Measurements from ENCODE around the gene APOA4. TPM values are rescaled to one million over a fixed set of nuclear protein-coding genes. Genes with fewer than 3 reads are reported as not detected.

APOA4 gene
- polyA plus RNA-seq, 1 of the 3 experiments (the other 2 are of a cell fraction): not detected

GRCh38 chr11:116787786-116788486 is 35.2 kb downstream of the APOA4 start, which contains the start of gene ZPR1:
Gene ZPR1 (minus strand): TSS chr11:116788023. CDS start chr11:116787990, 33 bp downstream.
- Histone ChIP-seq H3F3A (replicated peaks; ENCODE audit: insufficient read depth) (peaks cover 4% of the 10 kb centered on the region), H3K79me2 (ENCODE audit: insufficient read depth) (peaks cover 27% of the 10 kb centered on the region), H3K4me2 (peak within 1 kb of the TSS; percentile 88), H3K36me3 (replicated peaks in 1 of 2; ENCODE audit: control insufficient read depth in 1 of 2, insufficient read depth in 2 of 2, low read length in 1 of 2) (peaks cover 33 to 38% of the 10 kb centered on the region in 2 experiments), H3K27ac (ENCODE audit: low read depth in 2 of 2, low read length in 1 of 2) (peak within 1 kb of the TSS; percentile 58 to 70), H3K4me3 (ENCODE audit: low read depth in 2 of 2, low read length in 1 of 2) (peak within 1 kb of the TSS; percentile 75 to 93), H2AFZ (ENCODE audit: low read depth) (peak within 1 kb of the TSS; percentile 98), H3K27me3 (ENCODE audit: insufficient read depth) (no peaks in the 10 kb centered on the region), H3K9me3 (no peaks in the 10 kb centered on the region), H4K20me1 (ENCODE audit: insufficient read depth) (no peaks in the 10 kb centered on the region), H3K9ac (peak within 1 kb of the TSS; percentile 90), H3K9me2 (no peaks in the 10 kb centered on the region), H3K4me1 (ENCODE audit: control insufficient read depth in 1 of 2, insufficient read depth in 2 of 2, low read depth in 1 of 2, low read length in 1 of 2) (peaks cover 5 to 20% of the 10 kb centered on the region in 2 experiments; a peak in 3 of 4 replicates)
- TF ChIP-seq TEAD4 (IDR thresholded peaks at IDR 0.05; ENCODE audit: borderline replicate concordance, insufficient read depth): no peak
- TF ChIP-seq POLR2AphosphoS5 (IDR thresholded peaks at IDR 0.05; ENCODE audit: low read depth, low read length): peak; percentile 98
- TF ChIP-seq ZBTB33 (IDR thresholded peaks at IDR 0.05; ENCODE audit: borderline replicate concordance, low read depth): no peak
- TF ChIP-seq FOSL2 (IDR thresholded peaks at IDR 0.05; ENCODE audit: borderline replicate concordance, low read depth): no peak
- TF ChIP-seq MAX (IDR thresholded peaks at IDR 0.05; ENCODE audit: low read depth): peak; percentile 83
- no peak for TF ChIP-seq RCOR1 (IDR thresholded peaks at IDR 0.05; ENCODE audit: low read length)
- no peak for TF ChIP-seq RXRA (IDR thresholded peaks at IDR 0.05; ENCODE audit: borderline replicate concordance, low read depth)
- peak; percentile 86 for TF ChIP-seq TAF1 (IDR thresholded peaks at IDR 0.05; ENCODE audit: borderline replicate concordance, low read depth, low read length)
- peak; percentile 94 for TF ChIP-seq MXI1 (IDR thresholded peaks at IDR 0.05; ENCODE audit: low read depth, low read length)
- no peak for TF ChIP-seq USF2 (IDR thresholded peaks at IDR 0.05; ENCODE audit: borderline replicate concordance, low read depth, low read length)
- no peak for TF ChIP-seq FOXJ3 (CRISPR knock-in tag; IDR thresholded peaks at IDR 0.05)
- TF ChIP-seq GABPA (IDR thresholded peaks at IDR 0.05; ENCODE audit: low read depth): peak; percentile 83
- peak; percentile 7; the same call in 1 of the 2 replicates for TF ChIP-seq REST (IDR thresholded peaks at IDR 0.05; ENCODE audit: low read depth, low read length)
- TF ChIP-seq ELF1 (IDR thresholded peaks at IDR 0.05): peak; percentile 93
- TF ChIP-seq CHD2 (IDR thresholded peaks at IDR 0.05; ENCODE audit: low read length, partially characterized antibody): no peak
- TF ChIP-seq YY1 (IDR thresholded peaks at IDR 0.05; ENCODE audit: low read depth): peak; percentile 86
- TF ChIP-seq NRF1 (IDR thresholded peaks at IDR 0.05; ENCODE audit: low read depth, low read length): no peak
- no peak for TF ChIP-seq CTCF (IDR thresholded peaks at IDR 0.05)
- peak; percentile 83 for TF ChIP-seq SIN3A (IDR thresholded peaks at IDR 0.05; ENCODE audit: borderline replicate concordance, low read depth, low read length)
- 0 out of 2 replicates have a peak, but pooled peaks have one; percentile 35 for TF ChIP-seq TCF12 (IDR thresholded peaks at IDR 0.05)
- no peak for TF ChIP-seq FOXM1 (IDR thresholded peaks at IDR 0.05; ENCODE audit: low read depth)
- TF ChIP-seq NFIC (IDR thresholded peaks at IDR 0.05; ENCODE audit: borderline replicate concordance): no peak
- ChIA-PET POLR2A (interaction anchor here (0.7 to 1.7 kb wide), 5 partner anchors 14 to 356 kb away, joined by 3 to 8 read pairs (median 4); partner anchors contain the start of genes APOA1 and PAFAH1B2), CTCF (interaction anchor here (0.7 to 11.4 kb wide), 10 partner anchors 10 to 439 kb away, joined by 3 to 268 read pairs (median 6); partner anchors contain the start of genes BUD13 and SIK3)
- 6% methylated on average over 23 of the region's 56 CpGs for WGBS (ENCODE audit: low lambda C conversion rate)
- DNase-seq: peak; percentile 96

Data from SK-N-SH (cell line).